Measurements from ENCODE around the gene RIMKLB. TPM values are rescaled to one million over a fixed set of nuclear protein-coding genes. Genes with fewer than 3 reads are reported as not detected.

The RIMKLB gene
- total RNA-seq, 1 experiment from 2014 or later, result 87.7 TPM

- H3K4me3 Mint-ChIP-seq, result peak overlapping the region in 1 of 2 experiments; percentile 22; a peak in 1 of 5 replicates
- H2BK15ac ChIP-seq (ENCODE audit: low read depth, low read length), result no peak overlapping the region
- H3K36me3 Mint-ChIP-seq (ENCODE audit: insufficient read depth in 1 of 3, low read depth in 3 of 3), result peaks cover 2 to 6% (median 5%) of the 10 kb centered on the region in 3 experiments; a peak in 2 of 7 replicates
- no peak overlapping the region for H2BK120ac ChIP-seq (ENCODE audit: low read depth, low read length, poor library complexity, severe bottlenecking)
- no peaks in the 10 kb centered on the region for H4K20me1 ChIP-seq (ENCODE audit: control insufficient read depth, insufficient read depth, insufficient read length)
- no peak overlapping the region for H3K56ac ChIP-seq (ENCODE audit: insufficient read length, low read depth, low read length)
- no peak overlapping the region for H3K23ac ChIP-seq (ENCODE audit: insufficient read length, low read depth, low read length)
- H3K27ac Mint-ChIP-seq, result peak overlapping the region; percentile 59 to 99 (median 90)
- H4K5ac ChIP-seq (ENCODE audit: insufficient read length, low read depth, low read length), result no peak overlapping the region
- no peak overlapping the region for H3K18ac ChIP-seq (ENCODE audit: insufficient read length, low read depth, low read length)
- WGBS (ENCODE audit: extremely low coverage, insufficient read length, low lambda C conversion rate), result no CpG with 5 or more reads among the region's 4 CpGs
- no peak for DNase-seq
- no peaks in the 10 kb centered on the region for H3K79me2 ChIP-seq (ENCODE audit: insufficient read depth, low read length)
- H3K27me3 Mint-ChIP-seq (ENCODE audit: low read depth), result no peaks in the 10 kb centered on the region
- no peak overlapping the region for H3T11ph ChIP-seq (ENCODE audit: low read length)
- no peaks in the 10 kb centered on the region for H3K9me3 ChIP-seq (ENCODE audit: control insufficient read depth, low read depth, low read length)
- H3K27ac ChIP-seq (ENCODE audit: insufficient read length, low read depth, low read length), result no peak overlapping the region
- no peak overlapping the region for H4K8ac ChIP-seq (replicated peaks; ENCODE audit: insufficient read length, low read depth, low read length)
- TF ChIP-seq CTCF (conservative IDR thresholded peaks at IDR 0.05), result no peak
- H3K27me3 ChIP-seq (ENCODE audit: insufficient read depth, low read length), result no peaks in the 10 kb centered on the region
- H3K4me2 ChIP-seq (ENCODE audit: insufficient read depth, insufficient read length, low read length), result no peak overlapping the region
- H2BK5ac ChIP-seq (ENCODE audit: insufficient read length, low read length), result no peak overlapping the region
- H2AK5ac ChIP-seq (ENCODE audit: insufficient read length, low read length), result no peak overlapping the region
- H3K79me1 ChIP-seq (ENCODE audit: insufficient read depth, low read depth, low read length, poor library complexity, severe bottlenecking), result no peaks in the 10 kb centered on the region
- H3K4ac ChIP-seq (ENCODE audit: low read depth, low read length), result no peak overlapping the region; the same call in 1 of the 2 replicates
- peak overlapping the region; percentile 85 for H2AFZ ChIP-seq (ENCODE audit: low read length)
- H3K4me1 ChIP-seq (ENCODE audit: insufficient read depth, low read length), result peaks cover 9% of the 10 kb centered on the region; the same call in 1 of the 2 replicates
- H3K23me2 ChIP-seq (ENCODE audit: insufficient read length, low read depth, low read length, poor library complexity, severe bottlenecking), result no peaks in the 10 kb centered on the region
- peak overlapping the region; percentile 97 for H2BK20ac ChIP-seq (ENCODE audit: low read depth, low read length, poor library complexity, severe bottlenecking)
- no peak overlapping the region for H3K9ac ChIP-seq (ENCODE audit: extremely low read depth, insufficient read length, low read length)
- H4K91ac ChIP-seq (ENCODE audit: insufficient read length, low read depth, low read length), result no peak overlapping the region
- peaks cover 6% of the 10 kb centered on the region in 2 experiments; a peak in 4 of 5 replicates for H3K9me3 Mint-ChIP-seq
- H2BK12ac ChIP-seq (ENCODE audit: insufficient read length, low read depth, low read length), result no peak overlapping the region
- peaks cover 37% of the 10 kb centered on the region in 2 experiments for H3K4me1 Mint-ChIP-seq
- H3K14ac ChIP-seq (ENCODE audit: insufficient read depth, low read length), result peak overlapping the region; percentile 24; the same call in 1 of the 2 replicates
These were observed 8.1 kb upstream of the RIMKLB start for GRCh38 chr12:8689681-8690080.

All from H9 (cell line).